PC-3 (cell line): Measurements from ENCODE around the gene YLPM1.

Source experiments
- CTCF ChIP-seq: fragments of 300-600 bp; sonication (generic); conservative IDR thresholded peaks from 2 replicates; pipeline ENCODE4 v1.5.1; 2017; ENCODE audit warnings: antibody characterized with exemption, low read depth, mild to moderate bottlenecking, low read length
- EZH2phosphoT487 ChIP-seq: fragments of 300-600 bp; sonication (generic); IDR thresholded peaks from 2 replicates; pipeline ENCODE4 v1.6.1; 2018; ENCODE audit warnings: mild to moderate bottlenecking, antibody characterized with exemption, low read length, borderline replicate concordance

DNA sequence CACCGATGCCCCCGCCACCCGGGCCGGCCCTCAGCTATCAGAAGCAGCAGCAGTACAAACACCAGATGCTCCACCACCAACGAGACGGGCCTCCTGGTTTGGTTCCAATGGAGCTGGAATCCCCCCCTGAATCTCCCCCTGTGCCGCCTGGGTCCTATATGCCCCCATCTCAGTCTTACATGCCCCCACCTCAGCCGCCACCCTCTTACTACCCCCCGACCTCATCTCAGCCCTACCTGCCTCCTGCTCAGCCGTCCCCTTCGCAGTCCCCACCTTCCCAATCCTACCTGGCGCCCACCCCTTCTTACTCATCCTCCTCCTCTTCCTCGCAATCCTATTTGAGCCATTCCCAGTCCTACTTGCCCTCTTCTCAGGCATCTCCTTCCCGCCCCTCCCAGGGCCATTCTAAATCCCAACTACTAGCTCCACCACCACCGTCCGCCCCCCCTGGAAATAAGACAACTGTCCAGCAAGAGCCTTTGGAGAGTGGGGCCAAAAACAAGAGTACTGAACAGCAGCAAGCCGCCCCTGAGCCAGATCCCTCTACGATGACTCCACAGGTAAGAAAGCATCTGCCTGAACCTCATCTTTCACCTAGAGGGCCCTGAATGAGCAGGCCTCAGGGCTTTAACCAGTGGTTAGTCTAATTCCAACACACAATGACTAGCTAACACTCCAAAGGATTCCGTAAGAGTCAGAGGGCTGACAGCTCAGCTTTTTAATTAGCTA lies 851 bp downstream of the YLPM1 start:
- no peak for TF ChIP-seq CTCF
- no peak for TF ChIP-seq EZH2phosphoT487
